SK-N-SH treated with all-trans-retinoic acid at 6 μM for 48 hours (cell line): ENCODE measurements around the gene IFI27L1.
A peak's percentile ranks its signal among the peaks of the same experiment; 100 is the strongest.

Source experiments
- ATAC-seq: fragments of 200-7000 bp; cut with Tn5 transposase; 3 replicates; pipeline ENCODE4 v1.9.1; 2020; ENCODE audit warnings: mild to moderate bottlenecking, moderate library complexity
- ARNTL ChIP-seq: fragments of 450-650 bp; formaldehyde crosslinking; IDR thresholded peaks from 2 replicates; pipeline ENCODE4 v1.5.0; 2020; ENCODE audit warnings: low read depth, mild to moderate bottlenecking, moderate library complexity, borderline replicate concordance
- CREB5 ChIP-seq: fragments of 250-450 bp; sonication (Bioruptor Pico); IDR thresholded peaks from 2 replicates; pipeline ENCODE4 v1.5.1; 2020; ENCODE audit warnings: low read depth, mild to moderate bottlenecking, moderate library complexity
- CSDC2 ChIP-seq: fragments of 250-450 bp; sonication (Bioruptor Pico); IDR thresholded peaks from 2 replicates; pipeline ENCODE4 v1.5.0; 2020; ENCODE audit warnings: mild to moderate bottlenecking, moderate library complexity
- CSRNP3 ChIP-seq: fragments of 250-450 bp; sonication (Bioruptor Pico); IDR thresholded peaks from 2 replicates; pipeline ENCODE4 v1.5.1; 2021; ENCODE audit warnings: mild to moderate bottlenecking, moderate library complexity
- ESRRG ChIP-seq: fragments of 250-450 bp; sonication (Bioruptor Pico); IDR thresholded peaks from 2 replicates; pipeline ENCODE4 v1.6.1; 2021; ENCODE audit warnings: mild to moderate bottlenecking
- GLIS3 ChIP-seq: fragments of 250-450 bp; sonication (Bioruptor Pico); IDR thresholded peaks from 2 replicates; pipeline ENCODE4 v1.5.0; 2020; ENCODE audit warnings: mild to moderate bottlenecking, moderate library complexity
- ISL1 ChIP-seq: fragments of 250-450 bp; sonication (Bioruptor Pico); IDR thresholded peaks from 2 replicates; pipeline ENCODE4 v2.1.2; 2022; ENCODE audit warnings: mild to moderate bottlenecking, moderate library complexity
- OSR1 ChIP-seq: fragments of 250-450 bp; sonication (Bioruptor Pico); IDR thresholded peaks from 2 replicates; pipeline ENCODE4 v1.8.0; 2022; ENCODE audit warnings: moderate library complexity, mild to moderate bottlenecking, inconsistent platforms
- POU6F1 ChIP-seq: fragments of 250-450 bp; sonication (Bioruptor Pico); IDR thresholded peaks from 2 replicates; pipeline ENCODE4 v1.8.0; 2021; ENCODE audit warnings: low read depth, mild to moderate bottlenecking, moderate library complexity, borderline replicate concordance
- PPARA ChIP-seq: fragments of 250-450 bp; sonication (Bioruptor Pico); IDR thresholded peaks from 2 replicates; pipeline ENCODE4 v1.5.0; 2020; ENCODE audit warnings: mild to moderate bottlenecking, borderline replicate concordance
- SNAI2 ChIP-seq: fragments of 250-450 bp; sonication (Bioruptor Pico); IDR thresholded peaks from 2 replicates; pipeline ENCODE4 v1.5.0; 2020; ENCODE audit warnings: mild to moderate bottlenecking, moderate library complexity
- TOX ChIP-seq: fragments of 250-450 bp; sonication (Bioruptor Pico); IDR thresholded peaks from 2 replicates; pipeline ENCODE4 v1.8.0; 2021; ENCODE audit warnings: mild to moderate bottlenecking, moderate library complexity, borderline replicate concordance
- ZC3H10 ChIP-seq: fragments of 250-450 bp; sonication (Bioruptor Pico); IDR thresholded peaks from 2 replicates; pipeline ENCODE4 v1.5.1; 2021; ENCODE audit warnings: mild to moderate bottlenecking, moderate library complexity
- ZFP3 ChIP-seq: fragments of 250-450 bp; sonication (Bioruptor Pico); IDR thresholded peaks from 2 replicates; pipeline ENCODE4 v1.5.0; 2020; ENCODE audit warnings: mild to moderate bottlenecking, moderate library complexity
- ZFP30 ChIP-seq: fragments of 450-650 bp; formaldehyde crosslinking; IDR thresholded peaks from 2 replicates; pipeline ENCODE4 v1.5.0; 2022; ENCODE audit warnings: mild to moderate bottlenecking, moderate library complexity
- ZNF8 ChIP-seq: fragments of 450-650 bp; formaldehyde crosslinking; IDR thresholded peaks from 2 replicates; pipeline ENCODE4 v1.5.0; 2020; ENCODE audit warnings: mild to moderate bottlenecking, moderate library complexity
- TF ChIP-seq, protein P1 (sequence below): fragments of 250-450 bp; sonication (Bioruptor Pico); IDR thresholded peaks from 2 replicates; pipeline ENCODE4 v1.8.0; 2020; ENCODE audit warnings: mild to moderate bottlenecking, moderate library complexity, borderline replicate concordance

IFI27L1 gene

DNA sequence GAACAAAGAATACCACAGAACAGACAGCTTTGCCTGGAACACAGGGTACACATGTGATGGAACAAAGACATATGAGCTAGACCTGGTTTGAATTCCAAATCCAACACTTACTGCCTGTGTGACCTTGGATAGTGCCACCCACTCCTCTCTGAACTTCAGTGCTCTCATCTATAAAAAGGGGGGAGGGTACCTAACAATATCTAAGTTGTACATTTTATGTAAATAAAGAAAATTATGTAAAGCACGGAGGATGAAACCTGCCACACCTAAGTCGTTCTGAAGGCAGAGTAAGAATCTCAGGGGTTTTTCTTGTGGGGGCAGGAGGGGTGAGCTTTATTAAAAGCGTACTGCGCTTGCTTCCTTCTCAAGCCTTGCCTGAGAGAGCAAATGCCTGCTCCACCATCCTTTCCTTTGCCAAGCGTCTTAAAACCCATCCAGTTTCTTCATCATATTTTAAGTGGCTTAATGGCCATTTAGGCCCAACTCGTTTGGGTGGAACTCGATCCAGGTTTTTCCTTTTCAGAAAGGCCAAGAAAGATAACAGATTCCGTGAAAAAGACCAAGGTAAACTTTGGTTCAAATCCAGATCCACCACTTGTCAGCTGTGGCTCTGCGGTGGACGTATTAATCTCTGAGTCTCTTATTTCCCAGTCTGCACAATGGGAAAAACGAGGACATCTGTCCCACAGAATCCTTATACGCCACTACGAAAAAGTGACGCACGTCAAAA lies 1.1 kb upstream of the IFI27L1 start:
- ATAC-seq = no peak
- TF ChIP-seq ARNTL (CRISPR knock-in tag) (no peak), ZNF8 (CRISPR knock-in tag) (no peak), PPARA (CRISPR knock-in tag) (no peak), ZC3H10 (CRISPR knock-in tag) (no peak), POU6F1 (CRISPR knock-in tag) (no peak), GLIS3 (CRISPR knock-in tag) (no peak), TOX (CRISPR knock-in tag) (no peak), ZFP3 (no peak), ESRRG (CRISPR knock-in tag) (no peak), CREB5 (CRISPR knock-in tag) (no peak)
- TF ChIP-seq, protein P1, sequence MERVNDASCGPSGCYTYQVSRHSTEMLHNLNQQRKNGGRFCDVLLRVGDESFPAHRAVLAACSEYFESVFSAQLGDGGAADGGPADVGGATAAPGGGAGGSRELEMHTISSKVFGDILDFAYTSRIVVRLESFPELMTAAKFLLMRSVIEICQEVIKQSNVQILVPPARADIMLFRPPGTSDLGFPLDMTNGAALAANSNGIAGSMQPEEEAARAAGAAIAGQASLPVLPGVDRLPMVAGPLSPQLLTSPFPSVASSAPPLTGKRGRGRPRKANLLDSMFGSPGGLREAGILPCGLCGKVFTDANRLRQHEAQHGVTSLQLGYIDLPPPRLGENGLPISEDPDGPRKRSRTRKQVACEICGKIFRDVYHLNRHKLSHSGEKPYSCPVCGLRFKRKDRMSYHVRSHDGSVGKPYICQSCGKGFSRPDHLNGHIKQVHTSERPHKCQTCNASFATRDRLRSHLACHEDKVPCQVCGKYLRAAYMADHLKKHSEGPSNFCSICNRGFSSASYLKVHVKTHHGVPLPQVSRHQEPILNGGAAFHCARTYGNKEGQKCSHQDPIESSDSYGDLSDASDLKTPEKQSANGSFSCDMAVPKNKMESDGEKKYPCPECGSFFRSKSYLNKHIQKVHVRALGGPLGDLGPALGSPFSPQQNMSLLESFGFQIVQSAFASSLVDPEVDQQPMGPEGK (CRISPR knock-in tag) = no peak

GRCh38 chr14:94081386-94081820 lies 293 bp downstream of the IFI27L1 start:
- peak; percentile 42 for ATAC-seq
- TF ChIP-seq ISL1 (CRISPR knock-in tag) = no peak
- no peak for TF ChIP-seq CSRNP3 (CRISPR knock-in tag)
- TF ChIP-seq SNAI2 (CRISPR knock-in tag) = no peak
- no peak for TF ChIP-seq ZFP3
- no peak for TF ChIP-seq OSR1 (CRISPR knock-in tag)
- no peak for TF ChIP-seq PPARA (CRISPR knock-in tag)

DNA sequence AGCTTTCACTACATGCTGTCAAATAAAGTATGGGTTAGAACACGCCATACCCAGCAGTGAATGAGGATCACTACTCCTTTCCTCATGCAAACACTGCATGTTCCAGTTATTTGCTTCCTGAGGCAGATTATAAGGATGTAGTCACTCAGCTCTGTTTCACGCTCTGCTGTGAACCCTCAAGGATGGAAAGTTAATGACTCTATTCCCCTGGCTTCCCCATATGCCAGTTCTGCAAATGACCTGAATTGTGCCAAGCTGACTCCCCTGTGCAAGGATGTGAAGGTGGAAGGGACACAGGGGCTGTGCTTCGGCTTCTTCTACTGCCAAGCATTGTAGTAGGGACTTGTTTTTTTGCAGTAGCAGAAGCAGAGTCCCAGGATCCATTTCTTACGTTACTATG lies 6.8 kb downstream of the IFI27L1 start:
- ATAC-seq = no peak
- TF ChIP-seq CSRNP3 (CRISPR knock-in tag) (no peak), ESRRG (CRISPR knock-in tag) (no peak), CSDC2 (CRISPR knock-in tag) (no peak), GLIS3 (CRISPR knock-in tag) (no peak), TOX (CRISPR knock-in tag) (no peak), ISL1 (CRISPR knock-in tag) (no peak), ARNTL (CRISPR knock-in tag) (no peak), POU6F1 (CRISPR knock-in tag) (no peak), PPARA (CRISPR knock-in tag) (no peak), ZFP30 (no peak)
- TF ChIP-seq, protein P1 (CRISPR knock-in tag) = no peak
